ENCODE measurements around the gene LOXL4. TPM values are rescaled to one million over a fixed set of nuclear protein-coding genes. Genes with fewer than 3 reads are reported as not detected.

Gene LOXL4
- total and polyA plus RNA-seq, 3 donors from 2014 or later: 14.0 to 38.2 (median 18.9) TPM

- TF ChIP-seq POLR2A (IDR thresholded peaks at IDR 0.05) (no peak), CTCF (IDR thresholded peaks at IDR 0.05) (no peak)
- WGBS, 2 donors: 61 to 68% methylated on average over 3 of the region's 3 CpGs
- H3K27me3 ChIP-seq: no peaks in the 10 kb centered on the region
- intact Hi-C loops (cut with DNase I; ENCODE audit: low total_unique reads): no loop called here
- H3K4me3 ChIP-seq: no peak overlapping the region
- no peak for DNase-seq
- H3K27ac ChIP-seq: no peak overlapping the region
- H3K9me3 ChIP-seq: no peaks in the 10 kb centered on the region
- peaks cover 8% of the 10 kb centered on the region for H3K4me1 ChIP-seq
- no peaks in the 10 kb centered on the region for H3K36me3 ChIP-seq (ENCODE audit: low read depth, missing control alignments)
These were observed 45.6 kb upstream of the LOXL4 start for GRCh38 chr10:98313598-98313997.

GRCh38 chr10:98312822-98313221, 44.8 kb upstream of the LOXL4 start:
- intact Hi-C loops (cut with DNase I; ENCODE audit: low total_unique reads): no loop called here
- TF ChIP-seq POLR2A (IDR thresholded peaks at IDR 0.05): no peak
- no peak for TF ChIP-seq CTCF (IDR thresholded peaks at IDR 0.05)
- WGBS, 2 donors: 88 to 94% methylated on average over 5 of the region's 5 CpGs

GRCh38 chr10:98312349-98312748, 44.4 kb upstream of the LOXL4 start:
- 90 to 95% methylated on average over 3 of the region's 3 CpGs for WGBS, 2 donors
- Histone ChIP-seq H3K27ac (no peak overlapping the region), H3K4me3 (no peak overlapping the region), H3K9me3 (no peaks in the 10 kb centered on the region), H3K36me3 (ENCODE audit: low read depth, missing control alignments) (no peaks in the 10 kb centered on the region), H3K4me1 (peaks cover 8% of the 10 kb centered on the region), H3K27me3 (no peaks in the 10 kb centered on the region)
- intact Hi-C loops (cut with DNase I; ENCODE audit: low total_unique reads): no loop called here
- DNase-seq: no peak
- TF ChIP-seq POLR2A (IDR thresholded peaks at IDR 0.05): no peak
- TF ChIP-seq CTCF (IDR thresholded peaks at IDR 0.05): no peak

More at GRCh38 chr10:98312822-98313221, 44.8 kb upstream of the LOXL4 start:
- Histone ChIP-seq H3K36me3 (ENCODE audit: low read depth, missing control alignments) (no peaks in the 10 kb centered on the region), H3K27ac (no peak overlapping the region), H3K4me3 (no peak overlapping the region), H3K27me3 (no peaks in the 10 kb centered on the region), H3K4me1 (peaks cover 8% of the 10 kb centered on the region), H3K9me3 (no peaks in the 10 kb centered on the region)
- DNase-seq: no peak

GRCh38 chr10:98310701-98311100, 42.7 kb upstream of the LOXL4 start:
- Histone ChIP-seq H3K27ac (no peak overlapping the region), H3K27me3 (no peaks in the 10 kb centered on the region), H3K36me3 (ENCODE audit: low read depth, missing control alignments) (no peaks in the 10 kb centered on the region), H3K4me1 (peaks cover 8% of the 10 kb centered on the region), H3K4me3 (no peak overlapping the region), H3K9me3 (no peaks in the 10 kb centered on the region)
- DNase-seq: no peak
- intact Hi-C loops (cut with DNase I; ENCODE audit: low total_unique reads): no loop called here
- WGBS, 2 donors: 80 to 92% methylated on average over 5 to 8 of the region's 8 CpGs
- TF ChIP-seq CTCF (IDR thresholded peaks at IDR 0.05) (no peak), POLR2A (IDR thresholded peaks at IDR 0.05) (no peak)
